Testis (tissue), 3 donors: ENCODE results near the gene ACBD3. TPM values are rescaled to one million over a fixed set of nuclear protein-coding genes. Genes with fewer than 3 reads are reported as not detected.
A peak's percentile ranks its signal among the peaks of the same experiment; 100 is the strongest.

Experiments
- DNase-seq: peaks from one replicate; pipeline ENCODE4 v3.0.0-alpha.2; 2019
- H3K27ac ChIP-seq, 2 donors: fragments of 200-600 bp; sonication (generic); one replicate each; pipeline ENCODE4 v1.5.1; 2019
- H3K27me3 ChIP-seq: fragments of 200-600 bp; sonication (generic); one replicate; pipeline ENCODE4 v1.5.1; 2019
- H3K36me3 ChIP-seq: fragments of 200-600 bp; sonication (generic); one replicate; pipeline ENCODE4 v1.5.1; 2017; ENCODE audit warnings: low read depth; ENCODE audit errors: missing control alignments
- H3K4me1 ChIP-seq: fragments of 200-600 bp; sonication (generic); one replicate; pipeline ENCODE4 v1.5.1; 2019
- H3K4me3 ChIP-seq, 2 donors: fragments of 200-600 bp; sonication (generic); one replicate each; pipeline ENCODE4 v1.5.1; 2017 to 2019
- H3K9me3 ChIP-seq: fragments of 200-600 bp; sonication (generic); one replicate; pipeline ENCODE4 v1.5.1; 2017
- CTCF ChIP-seq, 3 experiments: fragments of 450-650 bp in 2 of 3; fragments of 200-600 bp in 1 of 3; sonication (generic) in 1 of 3; IDR thresholded peaks; one replicate each; pipeline ENCODE4 v1.5.1; 2016 to 2019; ENCODE audit warnings: antibody characterized with exemption in 3 of 3, mild to moderate bottlenecking in 2 of 3, moderate library complexity in 1 of 3
- POLR2A ChIP-seq: fragments of 450-650 bp; IDR thresholded peaks from one replicate; pipeline ENCODE4 v1.6.1; 2017; ENCODE audit warnings: antibody characterized with exemption, mild to moderate bottlenecking, moderate library complexity
- WGBS, 2 donors: methylation state at CpG; one replicate each; pipeline ENCODE4 v1.1.5; 2018; 5-methylcytosine and 5-hydroxymethylcytosine counted together
- intact Hi-C: fragments of 100-400 bp; cut with DNase I; formaldehyde crosslinking; loops from one replicate; pipeline ENCODE4 v1.15.1; 2023; ENCODE audit warnings: low total_unique reads
- polyA plus RNA-seq: library from polyadenylated mRNA; stranded (reverse); fragments of 350-450 nt; fragmentation: Illumina TruSeq; extraction: RNeasy Lipid Tissue Mini Kit (QIAGEN cat#74804); gene quantifications from one replicate; pipeline ENCODE4 v1.2.3, GENCODE V29; 2014; ENCODE audit warnings: low read depth, low replicate concordance; ENCODE audit not compliant: insufficient read depth
- total RNA-seq, 2 donors: library from RNA; depleted of rRNA; stranded (reverse); fragments of >200 nt; gene quantifications; one replicate each; pipeline ENCODE4 v1.2.3, GENCODE V29; 2016

The ACBD3 gene
- total and polyA plus RNA-seq, 3 donors from 2014 or later = 32.9 to 57.9 (median 50.6) TPM

DNA sequence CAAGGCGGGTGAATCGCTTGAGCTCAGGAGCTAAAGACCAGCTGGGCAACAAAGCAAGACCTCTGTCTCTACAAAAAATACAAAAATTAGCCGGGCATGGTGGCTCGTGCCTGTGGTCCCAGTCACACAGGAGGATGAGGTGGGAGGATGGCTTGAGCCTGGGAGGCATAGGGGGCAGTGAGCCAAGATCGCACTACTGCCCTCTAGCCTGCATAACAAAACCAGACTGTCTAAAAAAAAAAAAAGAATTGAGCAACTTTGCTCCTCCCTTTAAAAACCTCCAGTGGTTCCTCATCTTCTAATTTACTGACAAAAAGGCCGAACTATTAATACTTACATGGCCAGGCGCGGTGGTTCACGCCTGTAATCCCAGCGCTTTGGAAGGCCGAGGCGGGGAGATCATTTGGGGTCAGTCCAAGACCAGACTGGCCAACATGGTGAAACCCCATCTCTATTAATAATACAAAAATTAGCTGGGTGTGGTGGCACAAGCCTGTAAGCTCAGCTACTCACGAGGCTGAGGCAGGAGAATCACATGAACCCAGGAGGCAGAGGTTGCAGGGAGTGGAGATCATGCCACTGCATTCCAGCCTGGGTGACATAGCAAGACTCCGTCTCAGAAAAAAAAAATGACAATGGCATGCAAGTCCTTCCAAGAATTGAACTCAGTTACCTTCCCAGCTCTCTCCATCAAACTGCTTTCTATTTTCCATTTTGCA lies 4.4 kb downstream of the ACBD3 start:
- peaks cover 30% of the 10 kb centered on the region for H3K4me1 ChIP-seq
- no peaks in the 10 kb centered on the region for H3K36me3 ChIP-seq
- TF ChIP-seq CTCF (IDR thresholded peaks at IDR 0.05) (peak in 1 of 3 experiments; percentile 28), POLR2A (no peak)
- no peak overlapping the region for H3K4me3 ChIP-seq
- intact Hi-C loops = no loop called here
- 72 to 77% methylated on average over 14 of the region's 14 CpGs for WGBS, 2 donors
- peak; percentile 76 for DNase-seq
- no peaks in the 10 kb centered on the region for H3K27me3 ChIP-seq
- no peaks in the 10 kb centered on the region for H3K9me3 ChIP-seq
- no peak overlapping the region for H3K27ac ChIP-seq

DNA sequence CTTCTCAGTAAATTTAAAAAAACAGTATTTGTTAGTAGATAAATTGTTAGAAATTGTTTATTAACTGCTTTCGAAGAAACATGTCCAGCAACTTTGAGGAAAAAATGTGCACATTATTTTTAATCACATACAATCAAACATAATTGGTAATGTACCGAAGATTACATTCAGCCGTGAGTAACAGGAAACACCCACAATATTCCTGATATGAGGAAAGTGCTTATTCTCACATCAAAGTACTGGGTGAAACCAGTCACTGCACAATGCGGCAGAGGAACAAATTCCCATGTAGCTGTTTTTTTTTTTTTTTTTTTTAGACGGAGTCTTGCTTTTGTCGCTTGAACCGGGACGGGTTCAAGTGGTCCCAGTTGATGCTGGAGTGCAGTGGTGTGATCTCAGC lies 9.7 kb downstream of the ACBD3 start:
- no peak for TF ChIP-seq POLR2A
- no peak for TF ChIP-seq CTCF (IDR thresholded peaks at IDR 0.05)
- Histone ChIP-seq H3K27ac (no peak overlapping the region), H3K9me3 (no peaks in the 10 kb centered on the region), H3K4me3 (no peak overlapping the region), H3K36me3 (no peaks in the 10 kb centered on the region), H3K27me3 (no peaks in the 10 kb centered on the region), H3K4me1 (peaks cover 10% of the 10 kb centered on the region)
- intact Hi-C loops = no loop called here
- no peak for DNase-seq
- WGBS, 2 donors = 76 to 83% methylated on average over 8 of the region's 8 CpGs

DNA sequence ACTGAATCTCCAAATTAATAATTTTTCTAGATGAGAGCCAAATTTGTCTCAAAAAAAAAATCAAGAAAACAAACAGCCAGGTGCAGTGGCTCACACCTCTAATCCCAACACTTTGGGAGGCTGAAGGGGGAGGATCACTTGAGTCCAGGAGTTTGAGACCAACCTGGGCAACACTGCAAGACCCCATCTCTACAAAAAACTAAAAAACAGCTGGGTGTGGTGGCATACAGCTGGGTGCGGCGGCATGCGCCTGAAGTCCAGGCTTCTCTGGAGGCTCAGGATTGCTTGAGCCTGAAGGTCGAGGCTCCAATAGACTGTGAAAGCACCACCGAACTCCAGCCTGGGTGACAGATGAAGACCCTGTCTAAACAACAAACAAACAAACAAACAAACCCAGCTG lies 14.0 kb downstream of the ACBD3 start:
- Histone ChIP-seq H3K9me3 (no peaks in the 10 kb centered on the region), H3K4me1 (no peaks in the 10 kb centered on the region), H3K4me3 (no peak overlapping the region), H3K36me3 (no peaks in the 10 kb centered on the region), H3K27me3 (no peaks in the 10 kb centered on the region), H3K27ac (no peak overlapping the region)
- no peak for DNase-seq
- 86 to 96% methylated on average over 5 of the region's 5 CpGs for WGBS, 2 donors
- intact Hi-C loops = no loop called here
- no peak for TF ChIP-seq POLR2A
- no peak for TF ChIP-seq CTCF (IDR thresholded peaks at IDR 0.05)

GRCh38 chr1:226166341-226166740 lies 20.2 kb downstream of the ACBD3 start:
- intact Hi-C loops = no loop called here
- Histone ChIP-seq H3K36me3 (no peaks in the 10 kb centered on the region), H3K27me3 (no peaks in the 10 kb centered on the region), H3K4me1 (no peaks in the 10 kb centered on the region), H3K4me3 (no peak overlapping the region), H3K9me3 (no peaks in the 10 kb centered on the region), H3K27ac (no peak overlapping the region)
- WGBS, 2 donors = 80 to 82% methylated on average over 9 of the region's 9 CpGs
- DNase-seq = no peak
- TF ChIP-seq CTCF (IDR thresholded peaks at IDR 0.05) = no peak
- TF ChIP-seq POLR2A = no peak

GRCh38 chr1:226164154-226164553 lies 22.4 kb downstream of the ACBD3 start:
- 75 to 94% methylated on average over 1 of the region's 1 CpG for whole genome bisulfite sequencing, 2 donors

More at GRCh38 chr1:226164154-226164553, 22.4 kb downstream of the ACBD3 start:
- no peaks in the 10 kb centered on the region for H3K9me3 ChIP-seq
- H3K27me3 ChIP-seq = no peaks in the 10 kb centered on the region
- no peak overlapping the region for H3K4me3 ChIP-seq
- TF ChIP-seq POLR2A (no peak), CTCF (IDR thresholded peaks at IDR 0.05) (no peak)
- H3K36me3 ChIP-seq = no peaks in the 10 kb centered on the region
- intact Hi-C loops = no loop called here
- peaks cover under 1% of the 10 kb centered on the region for H3K4me1 ChIP-seq
- no peak for DNase-seq
- no peak overlapping the region for H3K27ac ChIP-seq
